H54 (cell line): ENCODE results near the gene MRAP.
"Not testable (repeated sequence)": the region's sequence is repeated elsewhere in the genome, so short reads cannot be mapped to it uniquely, and the experiment has no call there.

Experiments
- DNase-seq: peaks from one replicate; pipeline ENCODE4 v3.0.0; 2011; ENCODE audit warnings: low spot score, mixed read lengths; ENCODE audit not compliant: insufficient read length
- FAIRE-seq: peaks from 3 replicates; lab custom pipeline; 2011; peaks lifted over from hg19 to GRCh38; lab: Jason Lieb, UNC
- POLR2A ChIP-seq: IDR thresholded peaks from 2 replicates; pipeline ENCODE4 v1.6.1; 2011; ENCODE audit warnings: low read depth, mild to moderate bottlenecking, low read length

MRAP gene

DNA sequence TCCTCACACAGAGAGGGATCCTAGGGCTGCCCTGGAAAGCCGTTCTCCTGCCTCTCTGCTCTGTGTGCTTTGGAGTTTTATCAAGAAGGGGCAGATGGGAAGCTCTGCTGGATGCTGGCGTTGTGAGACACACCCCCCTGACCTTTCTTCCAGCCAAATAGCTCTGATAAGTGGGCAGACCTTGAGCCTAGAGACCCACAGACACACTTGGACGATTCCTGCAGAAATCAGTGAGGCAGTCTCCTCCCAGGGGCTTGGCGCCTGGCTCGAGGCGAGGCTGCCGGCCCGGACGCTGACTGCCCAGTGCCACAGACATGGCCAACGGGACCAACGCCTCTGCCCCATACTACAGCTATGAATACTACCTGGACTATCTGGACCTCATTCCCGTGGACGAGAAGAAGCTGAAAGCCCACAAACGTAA, at the start of gene MRAP:
Gene MRAP (plus strand): TSS at position 198 of the 424 bp plus-strand sequence. CDS start 117 bp downstream, at position 315.
- DNase-seq (no peak), FAIRE-seq (no peak)
- TF ChIP-seq POLR2A, result no peak

DNA sequence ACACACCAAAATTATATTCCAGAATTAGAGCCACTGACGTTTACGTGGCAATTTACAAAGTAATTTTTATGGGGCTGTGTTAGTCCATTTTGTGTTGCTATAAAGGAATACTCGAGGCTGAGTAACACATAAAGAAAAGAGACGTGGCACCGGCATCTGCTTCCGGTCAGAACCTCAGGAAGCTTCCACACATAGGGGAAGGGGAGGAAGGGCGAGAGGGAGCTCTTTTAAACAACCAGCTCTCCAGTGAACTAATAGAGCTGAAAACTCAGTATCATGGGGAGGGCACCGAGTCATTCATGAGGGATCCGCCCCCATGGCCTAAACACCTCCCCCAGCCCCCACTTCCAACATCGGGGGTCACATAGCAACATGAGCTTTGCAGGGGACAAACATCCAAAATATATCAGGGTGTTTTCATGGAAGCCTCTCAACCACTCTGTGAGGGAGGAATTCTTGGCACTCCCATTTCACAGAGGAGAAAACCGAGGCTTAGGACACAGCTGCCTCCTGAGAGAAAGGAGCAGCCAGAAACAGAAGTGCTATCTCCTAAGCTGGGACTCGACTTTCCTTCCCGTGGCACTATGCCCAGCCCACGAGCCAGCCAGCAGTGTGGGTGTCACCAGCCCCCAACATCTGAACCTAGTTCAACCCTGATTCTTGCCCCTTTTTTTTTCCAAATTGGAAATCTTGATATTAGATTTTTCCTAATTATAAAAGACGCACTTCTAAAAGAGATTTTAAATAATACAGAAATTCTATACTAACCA, 49.0 kb upstream of the MRAP start:
- no peak for TF ChIP-seq POLR2A
- DNase-seq, result no peak
- FAIRE-seq, result no peak

DNA sequence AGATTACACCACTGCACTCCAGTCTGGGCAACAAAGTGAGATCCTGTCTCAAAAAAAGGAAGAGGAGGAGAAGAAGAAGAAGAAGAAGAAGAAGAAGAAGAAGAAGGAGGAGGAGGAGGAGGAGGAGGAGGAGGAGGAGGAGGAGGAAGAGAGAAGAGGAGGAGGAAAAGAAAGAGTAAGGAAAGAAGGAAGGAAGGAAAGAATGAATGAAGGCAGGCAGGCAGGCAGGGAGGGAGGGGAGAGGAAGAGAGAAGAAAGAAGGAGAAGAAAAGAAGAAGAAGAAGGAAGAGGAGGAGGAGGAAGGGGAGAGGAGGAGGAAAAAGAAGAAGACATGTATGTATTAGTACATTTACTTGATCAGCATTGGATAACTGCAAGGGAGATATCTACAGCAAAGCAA, 46.5 kb upstream of the MRAP start:
- FAIRE-seq, result no peak
- no peak for DNase-seq
- no peak for TF ChIP-seq POLR2A

DNA sequence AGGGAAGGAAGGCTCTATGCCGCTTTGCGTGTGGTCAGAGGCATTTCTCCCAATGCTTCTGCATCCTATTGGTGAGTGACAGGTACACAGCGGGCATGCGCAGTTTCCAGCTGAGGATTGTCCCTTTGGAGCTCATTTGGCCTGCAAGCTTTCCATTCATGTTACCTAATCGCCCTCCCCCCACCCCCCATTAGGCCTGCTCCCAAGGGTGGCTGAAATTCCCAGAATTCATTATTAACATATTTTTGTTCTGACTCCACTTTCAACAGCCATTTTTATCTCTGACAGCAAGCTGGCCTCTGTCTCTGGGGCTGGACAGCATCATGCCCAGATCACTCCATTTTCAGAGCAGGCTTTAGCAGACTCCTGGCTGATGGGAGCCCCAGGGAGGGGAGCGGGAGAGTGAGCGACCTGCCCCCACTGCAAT, 45.4 kb upstream of the MRAP start:
- no peak for TF ChIP-seq POLR2A
- peak; percentile 27 for DNase-seq
- no peak for FAIRE-seq

DNA sequence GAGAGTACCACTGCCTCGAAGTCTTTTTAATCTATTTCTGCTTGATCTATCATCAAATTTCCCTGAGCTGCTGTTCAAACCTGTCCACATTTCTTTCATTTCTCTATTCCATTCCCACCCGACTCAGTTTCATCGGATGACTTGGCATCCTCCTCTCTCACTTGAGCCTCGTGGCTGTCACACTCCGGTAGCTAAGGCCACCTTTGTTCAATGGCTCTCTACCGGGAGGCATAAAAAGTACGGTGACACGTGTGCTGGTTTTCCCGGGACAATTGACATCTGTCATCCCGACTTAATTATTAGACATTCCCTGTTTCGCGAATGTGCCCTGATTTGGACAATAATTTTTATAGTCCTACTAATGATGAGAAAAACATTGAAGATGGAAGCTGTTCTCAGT, 42.4 kb upstream of the MRAP start:
- no peak for TF ChIP-seq POLR2A
- DNase-seq, result no peak
- no peak for FAIRE-seq

DNA sequence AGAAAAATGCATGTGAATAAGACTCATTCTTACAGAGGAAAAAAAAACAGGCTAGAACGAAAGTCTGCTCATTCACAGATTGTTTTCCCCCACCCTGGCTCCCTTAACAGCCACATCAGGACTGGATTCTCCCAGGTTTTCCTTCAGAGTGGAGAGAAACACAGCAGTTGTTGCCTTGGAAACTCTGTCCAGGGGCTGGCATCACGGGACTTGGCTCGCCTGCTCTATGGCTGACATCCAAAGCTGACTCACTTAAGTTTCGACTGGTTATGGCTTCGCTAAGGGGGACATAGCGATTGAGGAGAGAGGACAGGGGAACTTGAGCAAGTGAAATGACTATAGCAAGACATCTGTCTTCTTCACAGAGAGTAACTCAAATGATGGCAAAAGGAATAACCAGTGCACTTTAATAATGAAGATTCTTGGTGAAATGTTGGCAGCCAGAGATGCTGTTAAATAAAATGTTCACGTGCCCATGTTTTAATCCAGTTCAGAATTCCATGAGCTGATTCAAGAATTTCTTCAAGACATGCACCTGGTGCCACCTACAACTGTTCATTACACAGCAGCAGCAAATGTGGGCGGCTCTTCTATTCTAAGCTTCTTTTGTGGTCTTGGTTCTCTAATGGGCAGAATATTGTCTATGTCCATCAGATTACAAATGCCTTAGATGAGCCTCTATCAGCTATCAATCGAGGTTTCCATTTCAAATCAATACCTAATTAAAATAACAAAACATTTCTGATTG, 41.6 kb upstream of the MRAP start:
- FAIRE-seq, result peak; percentile 67
- DNase-seq, result peak; percentile 81
- no peak for TF ChIP-seq POLR2A

DNA sequence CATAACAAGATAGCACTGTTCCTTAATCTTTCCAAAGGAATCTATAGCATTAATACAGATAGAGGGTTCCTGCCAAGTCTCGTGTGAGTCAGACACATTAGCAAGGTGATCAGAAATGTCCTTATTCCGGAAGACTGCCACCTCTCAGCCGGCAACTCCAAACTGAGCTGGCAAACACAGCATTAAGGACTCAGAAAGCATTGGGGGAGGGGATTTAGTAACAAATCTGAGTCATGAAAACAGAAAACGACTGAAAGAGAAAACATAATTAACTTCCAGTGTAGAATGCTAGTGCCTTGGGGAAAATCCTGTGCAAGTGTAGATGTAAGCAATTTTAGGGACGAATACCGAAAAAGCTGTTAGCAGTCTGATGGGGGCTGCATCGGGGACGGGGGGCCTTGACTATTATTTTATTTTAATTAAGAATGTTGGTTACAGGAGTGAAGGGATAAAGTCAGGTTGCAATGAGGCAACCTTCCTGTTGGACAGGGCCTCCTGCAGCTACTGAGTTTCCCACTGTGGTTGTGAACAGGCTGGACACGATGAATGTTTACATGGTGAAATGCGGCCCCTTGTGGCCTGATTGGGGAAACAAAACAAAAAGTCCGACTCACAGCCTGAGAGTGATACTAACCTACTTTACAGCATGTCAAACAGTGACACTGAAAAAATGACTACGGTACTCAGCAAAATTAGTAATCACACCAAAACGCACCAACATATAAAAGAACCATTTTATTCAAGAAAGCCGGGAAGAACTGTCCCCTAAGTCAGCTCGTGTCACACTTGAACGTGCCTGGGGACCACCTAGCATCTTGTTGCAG, 40.5 kb upstream of the MRAP start:
- no peak for TF ChIP-seq POLR2A
- FAIRE-seq, result no peak
- peak; percentile 69 for DNase-seq

DNA sequence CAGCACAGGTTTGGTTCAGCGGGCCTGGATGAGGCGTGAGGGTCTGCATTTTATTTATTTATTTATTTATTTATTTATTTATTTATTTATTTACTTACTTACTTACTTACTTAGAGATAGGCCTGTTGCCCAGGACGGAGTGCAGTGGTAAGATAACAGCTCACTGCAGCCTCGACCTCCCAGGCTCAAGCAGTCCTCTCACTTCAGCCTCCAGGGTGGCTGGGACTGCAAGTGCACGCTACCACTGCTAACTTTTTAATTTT, 39.9 kb upstream of the MRAP start:
- not testable (repeated sequence) for FAIRE-seq, DNase-seq

DNA sequence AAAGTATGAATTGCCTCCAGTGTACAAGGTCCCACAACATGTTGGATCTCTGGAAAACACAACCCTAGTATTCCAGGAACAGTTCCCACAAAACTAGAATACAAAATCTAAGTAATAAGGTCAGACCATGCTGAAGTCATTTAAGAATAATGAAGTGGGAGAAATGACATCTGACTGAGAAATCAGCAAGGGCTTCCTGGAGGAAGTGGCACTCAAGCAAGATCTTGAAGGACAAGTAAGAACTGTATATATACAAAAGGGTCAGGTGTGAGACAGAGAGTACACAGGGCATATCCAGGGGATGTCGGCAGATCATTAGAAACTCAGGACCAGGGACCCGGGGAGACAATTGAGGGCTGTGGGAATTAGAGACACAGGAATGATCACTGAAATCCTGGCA, 38.5 kb upstream of the MRAP start:
- FAIRE-seq (no peak), DNase-seq (no peak)
- TF ChIP-seq POLR2A, result no peak

DNA sequence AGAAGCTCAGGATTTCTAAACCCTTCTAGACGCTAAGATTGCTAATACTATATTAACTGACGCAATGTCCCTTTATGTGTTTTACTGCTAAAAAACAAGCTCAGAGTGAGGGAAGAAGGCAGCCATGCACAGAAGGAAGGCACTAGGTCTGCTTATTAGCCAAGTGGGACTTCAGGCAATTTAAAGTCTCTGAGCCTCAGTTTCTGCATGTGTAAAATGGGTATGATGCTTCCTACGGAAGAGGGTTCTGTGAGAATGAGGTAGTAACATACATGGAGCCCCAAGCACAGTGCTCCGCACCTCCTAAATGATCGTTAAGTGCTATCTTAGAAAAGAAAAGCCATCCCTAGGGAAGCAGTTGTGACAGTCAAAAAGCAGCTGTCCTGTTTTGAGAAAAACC, 36.7 kb upstream of the MRAP start:
- DNase-seq, result no peak
- FAIRE-seq, result no peak
- no peak for TF ChIP-seq POLR2A

DNA sequence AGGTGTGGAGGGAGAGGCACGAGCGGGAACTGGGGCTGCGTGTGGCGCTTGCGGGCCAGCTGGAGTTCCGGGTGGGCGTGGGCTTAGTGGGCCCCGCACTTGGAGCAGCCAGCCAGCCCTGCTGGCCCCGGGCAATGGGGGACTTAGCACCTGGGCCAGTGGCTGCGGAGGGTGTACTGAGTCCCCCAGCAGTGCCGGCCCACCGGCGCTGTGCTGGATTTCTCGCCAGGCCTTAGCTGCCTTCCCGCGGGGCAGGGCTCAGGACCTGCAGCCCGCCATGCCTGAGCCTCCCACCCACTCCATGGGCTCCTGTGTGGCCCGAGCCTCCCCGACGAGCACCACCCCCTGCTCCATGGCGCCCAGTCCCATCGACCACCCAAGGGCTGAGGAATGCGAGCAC, 33.3 kb upstream of the MRAP start:
- not testable (repeated sequence) for DNase-seq, FAIRE-seq

DNA sequence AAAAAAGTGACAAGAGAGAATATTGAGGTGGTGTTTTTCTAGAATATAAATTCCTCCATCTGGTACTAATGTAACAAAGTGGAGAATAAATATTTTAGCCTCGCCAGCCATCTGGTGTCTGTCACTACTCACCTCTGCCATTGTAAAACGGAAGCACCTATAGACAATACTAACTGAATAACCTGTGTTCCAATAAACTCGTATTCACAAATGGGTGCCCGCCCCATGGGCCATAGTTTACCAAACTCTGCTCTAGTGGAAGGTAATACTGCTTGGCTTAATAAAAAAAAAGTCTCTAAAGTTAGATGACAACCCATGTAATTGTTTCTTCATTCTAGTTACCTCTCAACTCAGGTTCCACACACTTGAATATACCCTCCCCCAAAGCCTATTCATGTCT, 27.9 kb upstream of the MRAP start:
- FAIRE-seq (no peak), DNase-seq (no peak)
- no peak for TF ChIP-seq POLR2A

DNA sequence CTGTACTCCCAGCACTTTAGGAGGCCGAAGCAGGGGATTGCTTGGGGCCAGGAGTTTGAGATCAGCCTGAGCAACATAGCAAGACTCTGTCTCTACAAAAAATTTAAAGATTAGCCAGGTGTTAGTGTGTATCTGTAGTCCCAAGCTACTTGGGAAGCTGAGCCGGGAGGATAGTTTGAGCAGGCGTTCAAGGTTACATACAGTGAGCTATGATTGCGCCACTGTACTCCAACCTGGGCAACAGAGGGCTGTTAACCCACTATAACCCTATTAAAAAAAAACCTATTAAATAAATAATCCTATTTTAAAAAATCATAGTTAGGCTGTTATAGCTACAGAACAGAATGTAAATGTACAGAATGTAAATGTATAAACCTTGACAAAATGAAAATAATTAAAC, 22.0 kb upstream of the MRAP start:
- no peak for DNase-seq
- TF ChIP-seq POLR2A, result no peak
- no peak for FAIRE-seq

DNA sequence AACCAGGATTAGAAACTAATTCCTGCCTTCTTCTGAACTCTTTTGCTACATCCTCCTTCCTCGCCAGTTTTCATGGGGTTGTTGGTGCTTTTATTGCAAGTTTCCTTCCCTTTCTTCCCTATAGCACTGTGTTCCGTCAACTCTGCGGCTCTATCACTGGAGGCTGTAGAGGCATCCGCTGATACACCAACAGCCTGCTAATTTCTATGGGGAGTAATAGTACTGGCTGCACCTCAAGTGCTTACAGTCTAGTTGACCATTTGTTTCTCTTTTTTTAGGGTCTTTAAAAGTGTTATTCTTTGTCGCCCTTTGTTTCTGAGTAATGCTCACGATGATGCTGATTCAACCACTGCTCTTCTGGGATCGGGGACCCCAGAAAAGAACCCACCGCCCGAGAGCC, 20.6 kb upstream of the MRAP start:
- no peak for DNase-seq
- TF ChIP-seq POLR2A, result no peak
- FAIRE-seq, result no peak
